Measurements from ENCODE around the gene KCNK6.

- TF ChIP-seq CTCF (IDR thresholded peaks at IDR 0.05) (no peak), POLR2A (IDR thresholded peaks at IDR 0.05) (no peak), POLR2AphosphoS5 (IDR thresholded peaks at IDR 0.05) (no peak)
These were observed 11.5 kb upstream of the KCNK6 start for GRCh38 chr19:38308006-38308766.

Data from breast epithelium (tissue), 3 donors.